Transverse colon (tissue), 4 donors: ENCODE results near the gene LOX. TPM values are rescaled to one million over a fixed set of nuclear protein-coding genes. Genes with fewer than 3 reads are reported as not detected.

Experiments used
- DNase-seq: peaks from one replicate; pipeline ENCODE4 v3.0.0-alpha.2; 2019
- H3K27ac ChIP-seq, 4 donors: fragments of 200-600 bp; sonication (generic); 2 replicates each; pipeline ENCODE4 v1.5.1; 2016 to 2018; ENCODE audit warnings: inconsistent platforms in 4 of 4
- H3K27me3 ChIP-seq: fragments of 200-600 bp; sonication (generic); 2 replicates; pipeline ENCODE4 v1.5.1; 2017; ENCODE audit warnings: inconsistent platforms
- H3K36me3 ChIP-seq, 4 donors: fragments of 200-600 bp; sonication (generic); 2 replicates each; pipeline ENCODE4 v1.5.1; 2017 to 2019; ENCODE audit warnings: inconsistent platforms in 4 of 4
- H3K4me1 ChIP-seq, 4 donors: fragments of 200-600 bp; sonication (generic); 2 replicates each; pipeline ENCODE4 v1.5.1; 2017 to 2020; ENCODE audit warnings: inconsistent platforms in 4 of 4
- H3K4me3 ChIP-seq, 4 donors: fragments of 200-600 bp; sonication (generic); 1 replicate in 1 of 4; 2 replicates in 3 of 4; pipeline versions ENCODE4 v1.5.1 to v1.6.1; 2017 to 2019; ENCODE audit warnings: inconsistent platforms in 4 of 4
- H3K9me3 ChIP-seq, 2 donors: fragments of 200-600 bp; sonication (generic); 2 replicates each; pipeline ENCODE4 v1.5.1; 2017 to 2019; ENCODE audit warnings: inconsistent platforms in 2 of 2
- EP300 ChIP-seq: sonication (generic); formaldehyde crosslinking; IDR thresholded peaks from one replicate; pipeline ENCODE4 v1.6.1; 2017; ENCODE audit warnings: antibody characterized with exemption, low read depth
- POLR2A ChIP-seq: fragments of 450-650 bp; IDR thresholded peaks from one replicate; pipeline ENCODE4 v1.6.1; 2016; ENCODE audit warnings: antibody characterized with exemption, mild to moderate bottlenecking, moderate library complexity
- POLR2AphosphoS5 ChIP-seq, 3 donors: sonication (generic); formaldehyde crosslinking; IDR thresholded peaks; one replicate each; pipeline ENCODE4 v1.6.1; 2016; ENCODE audit warnings: antibody characterized with exemption in 3 of 3
- WGBS, 2 donors: methylation state at CpG; one replicate each; pipeline ENCODE4 v1.1.5; 2018; ENCODE audit warnings: low coverage in 1 of 2; 5-methylcytosine and 5-hydroxymethylcytosine counted together
- in situ Hi-C, 4 donors: fragments of 200-750 bp; cut with MboI; loops; one replicate each; pipeline versions ENCODE4 v1.15.0 to v1.15.1; 2017; ENCODE audit warnings: low sequenced_read_pairs in 3 of 4, low pct_ligation_motif_present in 1 of 4, low pct_unique_long_range_greater_than_20kb in 1 of 4
- intact Hi-C: fragments of 100-400 bp; cut with DNase I; formaldehyde crosslinking; loops from one replicate; pipeline ENCODE4 v1.15.1; 2023; ENCODE audit warnings: low total_unique reads
- total RNA-seq, 4 donors: library from RNA; depleted of rRNA; stranded (reverse); fragments of >200 nt; gene quantifications; one replicate each; pipeline ENCODE4 v1.1.0, GENCODE V29; 2016
- TF ChIP-seq, protein P1 (sequence below), 5 experiments: fragments of 200-600 bp in 3 of 5; fragments of 450-650 bp in 2 of 5; sonication (generic) in 3 of 5; IDR thresholded peaks; 1 replicate in 2 of 5; 2 replicates in 3 of 5; pipeline ENCODE4 v1.5.1; 2016 to 2017; ENCODE audit warnings: antibody characterized with exemption in 5 of 5, inconsistent platforms in 3 of 5, mild to moderate bottlenecking in 2 of 5, moderate library complexity in 1 of 5

The LOX gene
- total RNA-seq, 4 donors from 2014 or later, result 1.2 to 24.3 (median 6.3) TPM

DNA sequence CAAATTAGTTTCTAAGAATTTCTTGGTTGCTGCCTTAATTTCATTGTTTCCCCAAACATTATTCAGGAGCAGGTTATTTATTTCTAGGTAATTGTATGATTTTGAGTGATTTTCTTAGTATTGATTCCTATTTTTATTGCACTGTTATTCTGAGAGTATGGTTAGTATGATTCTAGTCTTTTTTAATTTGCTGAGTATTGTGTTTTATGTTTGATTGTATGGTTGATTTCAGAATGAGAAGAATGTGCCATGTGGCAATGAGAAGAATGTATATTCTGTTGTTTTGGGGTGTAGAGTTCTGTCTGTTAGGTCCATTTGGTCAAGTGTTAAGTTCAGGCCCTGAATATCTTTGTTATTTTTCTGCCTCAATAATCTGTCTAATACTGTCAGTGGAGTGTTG is 27.1 kb downstream of the LOX start:
- Histone ChIP-seq H3K36me3 (no peaks in the 10 kb centered on the region), H3K27ac (no peak overlapping the region), H3K4me3 (no peak overlapping the region), H3K9me3 (no peaks in the 10 kb centered on the region), H3K27me3 (no peaks in the 10 kb centered on the region), H3K4me1 (no peaks in the 10 kb centered on the region)
- TF ChIP-seq EP300, result no peak
- TF ChIP-seq POLR2A, result no peak
- TF ChIP-seq POLR2AphosphoS5 (IDR thresholded peaks at IDR 0.05), result no peak
- TF ChIP-seq, protein P1, sequence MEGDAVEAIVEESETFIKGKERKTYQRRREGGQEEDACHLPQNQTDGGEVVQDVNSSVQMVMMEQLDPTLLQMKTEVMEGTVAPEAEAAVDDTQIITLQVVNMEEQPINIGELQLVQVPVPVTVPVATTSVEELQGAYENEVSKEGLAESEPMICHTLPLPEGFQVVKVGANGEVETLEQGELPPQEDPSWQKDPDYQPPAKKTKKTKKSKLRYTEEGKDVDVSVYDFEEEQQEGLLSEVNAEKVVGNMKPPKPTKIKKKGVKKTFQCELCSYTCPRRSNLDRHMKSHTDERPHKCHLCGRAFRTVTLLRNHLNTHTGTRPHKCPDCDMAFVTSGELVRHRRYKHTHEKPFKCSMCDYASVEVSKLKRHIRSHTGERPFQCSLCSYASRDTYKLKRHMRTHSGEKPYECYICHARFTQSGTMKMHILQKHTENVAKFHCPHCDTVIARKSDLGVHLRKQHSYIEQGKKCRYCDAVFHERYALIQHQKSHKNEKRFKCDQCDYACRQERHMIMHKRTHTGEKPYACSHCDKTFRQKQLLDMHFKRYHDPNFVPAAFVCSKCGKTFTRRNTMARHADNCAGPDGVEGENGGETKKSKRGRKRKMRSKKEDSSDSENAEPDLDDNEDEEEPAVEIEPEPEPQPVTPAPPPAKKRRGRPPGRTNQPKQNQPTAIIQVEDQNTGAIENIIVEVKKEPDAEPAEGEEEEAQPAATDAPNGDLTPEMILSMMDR (IDR thresholded peaks at IDR 0.05), result no peak
- no peak for DNase-seq
- intact Hi-C loops (no loop called here), in situ Hi-C loops (no loop called here)

DNA sequence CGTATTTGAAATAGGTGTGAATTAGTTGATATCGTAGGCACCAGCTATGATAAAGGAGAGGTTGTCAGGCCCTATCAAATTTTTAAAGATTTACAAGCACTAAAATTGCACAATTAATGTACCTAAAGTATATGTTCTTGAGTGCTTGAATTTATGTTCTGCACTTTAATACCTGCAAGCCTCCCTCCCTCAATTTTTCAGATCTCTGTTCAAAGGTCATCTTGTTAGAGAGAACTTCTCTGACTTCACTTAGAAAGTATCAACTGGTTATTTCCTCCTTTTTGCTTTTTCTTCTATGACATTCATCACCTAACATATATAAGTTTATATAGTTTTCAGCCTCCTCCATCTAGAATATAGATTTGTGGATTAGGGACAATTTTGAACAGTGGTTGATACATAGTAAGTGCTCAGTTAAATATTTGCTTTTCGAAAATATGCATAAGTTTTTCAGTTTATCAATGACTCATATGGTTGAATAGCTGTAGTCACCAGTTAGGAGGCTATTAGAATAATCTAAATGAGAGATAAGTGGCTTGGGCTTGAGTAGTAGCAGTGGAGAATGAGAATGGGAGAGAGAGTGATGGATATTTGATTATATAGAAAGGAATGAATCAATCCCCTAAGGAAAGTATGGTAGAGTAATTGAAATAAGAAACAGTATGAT is 37.3 kb downstream of the LOX start:
- intact Hi-C loops (no loop called here), in situ Hi-C loops (no loop called here)
- no peaks in the 10 kb centered on the region for H3K36me3 ChIP-seq
- H3K27ac ChIP-seq, result no peak overlapping the region
- no peaks in the 10 kb centered on the region for H3K27me3 ChIP-seq
- H3K4me1 ChIP-seq, result no peaks in the 10 kb centered on the region
- no peak overlapping the region for H3K4me3 ChIP-seq
- no peak for DNase-seq
- WGBS, 2 donors, result 84 to 89% methylated on average over 3 of the region's 3 CpGs
- H3K9me3 ChIP-seq, result peaks cover 0 to 4% of the 10 kb centered on the region in 2 donors
- TF ChIP-seq, protein P1 (IDR thresholded peaks at IDR 0.05), result no peak
- TF ChIP-seq POLR2AphosphoS5 (IDR thresholded peaks at IDR 0.05) (no peak), EP300 (no peak), POLR2A (no peak)

DNA sequence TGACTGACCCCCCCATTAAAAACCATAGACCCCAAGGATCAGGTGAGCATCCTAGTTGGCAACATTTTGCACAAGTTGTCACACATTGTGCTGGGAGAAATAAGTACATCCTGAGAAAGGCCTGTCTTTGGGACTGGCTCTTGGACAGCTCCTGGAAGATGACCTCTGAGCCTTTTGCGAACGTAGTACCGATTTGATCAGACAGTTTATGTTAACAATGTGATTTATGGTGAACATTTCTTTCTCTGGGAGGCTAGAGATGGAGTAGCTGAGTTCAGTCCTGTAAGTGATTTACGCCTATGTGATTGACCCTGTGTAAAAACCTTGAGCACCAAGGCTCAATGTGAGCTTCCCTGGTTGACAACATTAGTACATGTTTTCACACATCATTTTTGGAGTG is 41.7 kb downstream of the LOX start:
- Histone ChIP-seq H3K27me3 (no peaks in the 10 kb centered on the region), H3K4me1 (no peaks in the 10 kb centered on the region), H3K36me3 (no peaks in the 10 kb centered on the region), H3K9me3 (no peaks in the 10 kb centered on the region), H3K27ac (no peak overlapping the region), H3K4me3 (no peak overlapping the region)
- no peak for DNase-seq
- in situ Hi-C loops, result no loop called here
- intact Hi-C loops, result no loop called here
- no peak for TF ChIP-seq POLR2A
- TF ChIP-seq POLR2AphosphoS5 (IDR thresholded peaks at IDR 0.05), result no peak
- TF ChIP-seq, protein P1 (IDR thresholded peaks at IDR 0.05), result no peak
- TF ChIP-seq EP300, result no peak
- 85 to 90% methylated on average over 2 to 4 of the region's 4 CpGs for WGBS, 2 donors

DNA sequence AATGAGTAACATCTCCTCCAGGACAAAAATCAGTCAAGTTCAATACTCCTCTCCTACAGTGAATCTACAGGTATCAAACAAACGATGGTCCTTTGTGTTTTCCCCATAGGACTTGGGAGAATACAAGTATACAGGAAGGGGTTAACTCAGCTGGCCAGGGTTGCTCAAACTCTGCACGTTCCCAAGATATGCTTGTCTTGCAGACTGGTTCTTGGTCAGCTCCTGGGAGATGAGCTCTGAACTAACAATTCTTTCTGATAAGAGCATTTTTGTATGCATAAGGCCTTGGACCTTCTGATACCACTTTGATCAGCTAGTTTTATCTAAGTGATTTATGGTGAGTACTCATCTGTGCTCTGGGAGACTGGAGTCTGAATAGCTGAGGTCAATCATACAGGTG is 42.1 kb downstream of the LOX start:
- no peaks in the 10 kb centered on the region for H3K27me3 ChIP-seq
- no peaks in the 10 kb centered on the region for H3K4me1 ChIP-seq
- no peak overlapping the region for H3K4me3 ChIP-seq
- no peak overlapping the region for H3K27ac ChIP-seq
- DNase-seq, result no peak
- H3K36me3 ChIP-seq, result no peaks in the 10 kb centered on the region
- intact Hi-C loops (no loop called here), in situ Hi-C loops (no loop called here)
- no peaks in the 10 kb centered on the region for H3K9me3 ChIP-seq
- WGBS, 2 donors, result 66% methylated on average over 2 of the region's 2 CpGs; no CpG with 5 or more reads in 1 of the 2 donors
- TF ChIP-seq, protein P1 (IDR thresholded peaks at IDR 0.05), result no peak
- no peak for TF ChIP-seq EP300
